IPS DF 4.7 (cell line): ENCODE measurements around the gene EME1.
"Not testable (repeated sequence)": the region's sequence is repeated elsewhere in the genome, so short reads cannot be mapped to it uniquely, and the experiment has no call there.

Experiments used
- DNase-seq: peaks from one replicate; pipeline ENCODE4 v3.0.0-alpha.2; 2013; ENCODE audit warnings: low spot score; ENCODE audit errors: extremely low read depth

Gene EME1

DNA sequence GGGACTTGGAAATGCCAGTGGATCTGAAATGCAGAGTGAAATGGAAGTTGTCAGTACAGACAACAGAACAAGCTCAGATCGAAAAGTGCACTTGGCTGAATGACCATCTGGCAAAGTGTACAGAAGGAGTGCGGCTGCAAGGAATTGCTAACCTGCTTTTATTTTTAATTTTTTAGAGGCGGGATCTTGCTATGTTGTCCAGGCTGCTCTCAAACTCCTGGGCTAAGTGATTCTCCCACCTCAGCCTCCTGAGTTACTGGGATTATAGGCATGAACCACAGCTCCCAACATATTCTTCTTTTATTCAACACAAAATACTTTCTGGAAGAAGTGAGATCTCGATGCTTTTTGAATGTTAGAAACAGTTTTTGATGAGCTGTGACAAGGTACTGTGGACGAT is 20.7 kb downstream of the EME1 start:
- no peak for DNase-seq

DNA sequence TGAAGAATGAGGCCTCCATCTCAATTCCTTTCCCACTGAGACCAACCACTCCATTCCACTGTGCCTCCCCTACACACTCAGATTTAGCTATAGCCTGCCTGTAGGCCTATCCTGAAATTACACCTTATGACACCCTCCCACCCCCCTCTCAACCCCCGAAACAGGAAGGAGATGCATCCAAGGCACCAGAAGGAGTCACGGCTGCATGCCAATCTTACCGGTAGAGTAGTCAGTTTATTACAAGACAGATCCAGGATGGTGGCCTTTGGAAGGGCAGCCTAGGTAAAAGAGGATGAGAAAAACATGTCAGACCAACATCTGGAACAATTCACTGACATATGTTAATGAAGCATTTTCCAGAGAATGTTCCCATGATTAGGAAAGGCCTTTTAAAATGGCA is 21.7 kb downstream of the EME1 start:
- DNase-seq: no peak

DNA sequence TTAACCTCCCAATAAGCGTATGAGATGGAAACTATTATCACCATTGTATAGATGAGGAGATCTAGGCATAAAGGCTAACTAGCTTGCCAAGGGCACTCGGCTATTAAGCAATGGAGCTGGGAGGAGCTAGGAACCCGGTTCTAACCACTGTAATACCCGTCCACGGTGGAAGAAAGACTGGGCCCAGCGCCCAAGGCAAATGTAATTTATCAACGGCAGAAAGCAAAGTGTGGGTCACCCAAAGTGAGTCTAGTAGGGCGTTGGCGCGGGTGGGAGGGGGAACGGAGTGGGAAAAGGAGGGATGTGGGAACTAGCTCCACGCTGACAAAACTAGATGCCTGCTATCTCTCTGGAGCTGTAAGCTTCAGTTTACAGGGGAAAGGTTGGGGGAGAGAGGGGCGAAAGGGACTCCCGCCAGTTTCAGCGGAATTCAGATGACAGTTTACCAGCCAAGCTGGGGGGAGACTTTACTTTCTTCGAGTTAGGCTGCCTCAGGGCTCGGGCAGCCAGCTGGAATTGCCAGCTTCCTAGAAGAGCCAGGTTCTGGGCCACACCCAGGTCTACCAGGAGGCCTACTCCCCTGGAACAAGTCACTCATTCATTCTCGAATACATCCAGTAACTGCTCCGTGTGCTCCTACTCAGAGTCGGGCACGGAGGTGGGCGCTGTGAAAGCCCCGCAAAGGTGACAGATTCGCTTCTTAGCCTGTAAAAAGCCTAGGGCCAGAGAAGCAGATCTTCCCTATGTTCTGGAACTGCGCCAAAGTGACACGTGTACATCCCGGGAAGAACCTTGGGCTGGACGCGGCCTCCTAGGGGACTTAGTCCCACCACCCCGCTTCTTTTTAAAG is 23.5 kb downstream of the EME1 start:
- no peak for DNase-seq

DNA sequence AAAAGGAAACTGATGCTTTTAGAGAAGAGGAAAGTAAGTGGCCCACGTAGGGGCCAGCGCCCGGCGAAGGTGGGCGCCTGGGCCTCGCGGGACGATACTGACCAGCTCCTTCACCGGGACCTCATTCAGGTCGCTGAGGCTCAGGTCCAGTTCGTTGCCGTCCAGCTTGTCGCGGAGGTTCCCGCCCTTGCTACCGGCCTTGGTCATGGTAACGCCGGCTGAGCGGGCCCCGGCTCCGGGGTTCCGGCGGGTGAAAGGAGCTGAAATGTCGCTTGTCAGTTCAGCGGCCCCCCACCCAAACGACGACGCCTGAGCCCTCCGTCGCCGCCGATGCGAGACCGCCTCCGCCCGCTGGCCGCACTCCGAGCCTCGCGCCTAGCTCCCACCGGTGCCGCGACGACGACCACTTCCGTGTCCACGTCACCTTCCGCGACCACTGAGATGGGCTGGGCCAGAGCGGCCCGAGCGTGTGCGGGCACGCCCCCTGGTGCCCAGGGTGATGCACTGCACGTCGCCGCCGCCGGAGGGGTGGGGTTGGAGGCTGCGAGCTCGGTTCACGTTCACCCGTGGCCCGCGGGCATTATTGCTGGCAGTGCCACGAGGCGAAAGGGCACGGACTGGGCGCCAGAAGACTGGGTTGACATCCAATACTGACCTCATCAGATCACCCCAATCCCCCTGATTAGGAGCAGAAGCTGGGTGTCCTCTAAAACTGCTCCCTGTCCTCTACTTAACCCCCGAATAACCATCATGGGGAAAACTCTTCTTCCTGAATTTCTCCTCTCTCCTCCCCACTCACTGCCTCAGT is 24.3 kb downstream of the EME1 start, which contains the start of gene LRRC59:
TSS of gene LRRC59 (minus strand) at position 413 of the 808 bp plus-strand sequence. CDS start at position 207, 206 bp downstream.
- peak; percentile 19 for DNase-seq

DNA sequence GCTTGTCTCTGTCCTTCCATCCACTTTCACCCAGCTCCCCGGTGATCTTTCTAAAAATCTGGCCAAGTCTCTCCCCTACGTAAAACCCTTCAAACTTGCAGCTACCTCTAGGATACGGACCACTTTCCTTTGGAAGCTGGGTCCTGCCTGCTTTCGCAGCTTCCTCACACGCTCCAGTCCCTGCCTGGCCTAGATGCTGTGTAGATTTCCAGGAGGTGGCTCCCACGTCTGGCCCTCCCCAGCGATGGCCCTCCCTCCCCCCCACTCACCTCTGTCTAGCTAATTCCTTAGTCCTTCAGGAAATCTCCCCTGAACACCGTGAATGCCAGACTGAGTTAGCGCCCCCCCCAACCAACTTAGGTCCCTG is 24.9 kb downstream of the EME1 start:
- DNase-seq: no peak

DNA sequence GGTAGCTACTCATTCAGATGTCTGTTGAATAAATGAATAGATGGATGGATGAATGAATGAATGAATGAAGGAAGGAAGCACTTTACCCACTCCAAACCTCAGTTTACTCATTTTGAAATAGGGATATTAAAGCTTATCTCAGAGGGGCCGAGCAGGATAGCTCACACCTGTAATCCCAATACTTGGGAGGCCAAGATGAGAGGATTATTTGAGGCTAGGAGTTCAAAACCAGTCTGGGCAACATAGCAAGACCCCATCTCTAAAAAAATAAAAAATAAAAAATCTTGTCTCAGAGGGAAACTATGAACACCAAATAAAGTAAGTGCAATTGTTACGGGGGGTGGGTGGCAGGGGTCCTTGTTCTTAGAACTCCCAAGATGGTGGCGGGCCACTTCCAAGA is 25.6 kb downstream of the EME1 start:
- not testable (repeated sequence) for DNase-seq

DNA sequence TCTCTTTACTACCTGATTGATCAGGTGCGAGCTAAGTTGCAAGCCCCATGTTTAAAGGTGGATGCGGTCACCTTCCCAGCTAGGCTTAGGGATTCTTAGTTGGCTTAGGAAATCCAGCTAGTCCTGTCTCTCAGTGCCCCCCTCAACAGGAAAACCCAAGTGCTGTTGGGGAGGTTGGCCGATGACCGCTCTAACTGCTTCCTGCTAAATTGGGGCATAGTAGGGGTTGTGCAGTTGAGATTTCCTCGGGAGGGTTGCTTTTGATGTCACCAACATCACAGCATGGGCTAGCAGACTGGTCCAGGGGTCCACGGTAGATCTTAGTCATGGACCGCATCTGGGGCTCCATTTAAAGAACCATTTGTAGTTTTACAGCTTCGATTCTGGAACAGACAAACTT is 26.6 kb downstream of the EME1 start:
- DNase-seq: not testable (repeated sequence)

DNA sequence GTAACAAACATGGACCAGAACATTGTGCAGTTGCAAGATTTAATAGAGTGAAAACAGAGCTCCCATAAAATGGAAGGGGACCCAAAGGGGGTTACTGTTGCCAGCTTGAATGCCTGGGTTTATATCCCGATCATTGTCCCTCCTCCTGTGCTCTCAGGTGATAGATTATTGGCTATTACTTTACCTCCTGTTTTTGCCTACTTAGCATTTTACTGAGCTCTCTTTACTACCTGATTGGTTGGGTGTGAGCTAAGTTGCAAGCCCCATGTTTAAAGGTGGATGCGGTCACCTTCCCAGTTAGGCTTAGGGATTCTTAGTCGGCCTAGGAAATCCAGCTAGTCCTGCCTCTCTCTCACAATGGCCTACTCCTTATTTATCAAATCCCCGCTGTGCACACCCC is 32.3 kb downstream of the EME1 start:
- not testable (repeated sequence) for DNase-seq

DNA sequence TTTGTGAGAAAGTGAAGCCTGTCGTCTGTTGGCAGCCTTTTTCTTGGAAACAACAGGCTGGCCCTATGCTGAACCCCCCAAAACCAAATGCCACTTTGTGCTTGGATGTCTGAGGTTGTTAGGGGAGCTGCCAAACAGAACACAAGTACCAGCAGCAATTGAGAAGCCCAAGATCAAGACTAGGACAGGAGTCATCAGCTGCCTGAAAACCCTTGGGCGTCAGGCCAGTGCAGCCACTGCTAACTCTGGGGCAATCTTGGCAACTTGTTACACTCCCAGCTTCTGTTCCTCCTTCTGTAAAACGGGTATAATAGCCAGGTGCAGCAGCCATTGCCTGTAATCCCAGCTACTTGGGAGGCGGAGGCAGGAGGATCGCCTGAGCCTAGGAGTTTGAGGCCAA is 33.5 kb downstream of the EME1 start:
- no peak for DNase-seq

DNA sequence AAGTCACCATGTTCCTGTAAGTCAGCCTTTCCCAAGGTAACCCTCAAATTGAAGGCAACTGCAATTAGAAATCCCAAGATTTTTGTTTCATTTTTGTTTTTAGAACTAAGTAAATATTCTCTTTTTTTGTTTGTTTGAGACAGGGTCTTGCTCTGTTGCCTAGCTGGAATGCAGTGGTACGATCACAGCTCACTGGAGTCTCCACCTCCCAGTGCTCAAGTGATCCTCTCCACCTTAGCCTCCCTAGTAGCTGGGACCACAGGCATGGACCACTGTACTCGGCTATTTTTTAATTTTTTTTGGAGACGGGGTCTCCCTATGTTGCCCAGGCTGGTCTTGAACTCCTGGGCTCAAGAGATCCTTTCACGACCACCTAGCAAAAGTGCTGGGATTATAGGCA is 34.9 kb downstream of the EME1 start:
- no peak for DNase-seq

DNA sequence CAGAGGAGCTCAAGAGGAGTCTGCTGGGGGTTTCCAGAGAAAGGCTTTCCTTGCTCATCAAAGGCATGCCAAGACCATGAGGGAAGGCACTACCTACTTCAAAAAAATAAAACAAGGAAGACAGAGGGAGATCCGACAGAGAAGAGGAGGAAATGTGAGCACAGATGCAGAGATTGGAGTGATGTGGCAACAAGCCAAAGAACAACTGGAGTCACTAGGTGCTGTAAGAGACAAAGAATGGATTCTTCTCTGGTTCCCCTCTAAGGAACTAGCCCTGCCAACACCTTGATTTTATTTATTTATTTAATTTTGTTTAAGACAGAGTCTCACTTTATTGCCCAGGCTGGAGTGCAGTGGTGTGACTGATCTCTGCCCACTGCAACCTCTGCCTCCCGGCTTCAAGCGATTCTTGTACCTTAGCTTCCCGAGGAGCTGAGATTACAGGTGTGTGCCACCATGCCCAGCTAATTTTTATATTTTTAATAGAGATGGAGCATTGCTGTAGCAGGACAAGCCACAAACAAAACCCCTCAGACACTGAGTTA is 39.2 kb downstream of the EME1 start:
- DNase-seq: no peak

DNA sequence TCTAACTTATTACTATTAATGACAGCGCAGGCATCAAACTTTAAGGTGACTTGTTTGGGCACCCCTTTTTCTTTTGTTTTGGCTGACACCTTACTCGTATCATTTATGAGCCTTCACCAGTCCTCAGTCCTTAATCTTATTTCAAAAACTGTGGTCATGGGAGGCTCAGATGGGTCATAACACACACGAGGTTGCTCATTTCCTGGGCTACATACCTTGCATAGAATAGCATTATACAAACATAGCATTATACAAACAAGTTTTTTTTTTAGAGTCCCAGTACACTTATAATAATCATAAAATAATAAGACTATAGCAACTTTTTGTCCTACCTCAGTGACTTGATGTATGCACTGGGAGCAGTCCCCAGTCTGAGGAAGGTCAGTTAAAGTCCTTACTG is 41.8 kb downstream of the EME1 start:
- DNase-seq: no peak

DNA sequence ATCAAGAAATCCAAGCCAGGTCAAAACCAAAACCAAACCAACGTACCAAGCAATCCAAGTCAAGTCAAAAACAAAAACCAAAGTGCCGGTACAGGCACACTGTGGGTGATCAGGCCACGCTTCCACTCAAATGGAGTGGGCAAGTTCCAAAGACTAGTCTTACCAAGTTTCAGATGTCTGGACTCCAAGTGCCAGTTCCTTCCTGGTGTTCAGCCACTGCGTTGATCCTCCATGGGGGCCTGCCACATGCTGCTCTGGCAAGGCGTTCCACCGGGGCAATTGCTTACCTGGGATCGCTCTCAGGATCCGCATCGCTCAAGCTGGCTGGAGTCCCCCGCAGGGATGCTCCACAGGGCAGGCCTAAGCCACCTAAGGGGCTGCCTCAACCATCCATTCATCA is 46.5 kb downstream of the EME1 start:
- DNase-seq: not testable (repeated sequence)

DNA sequence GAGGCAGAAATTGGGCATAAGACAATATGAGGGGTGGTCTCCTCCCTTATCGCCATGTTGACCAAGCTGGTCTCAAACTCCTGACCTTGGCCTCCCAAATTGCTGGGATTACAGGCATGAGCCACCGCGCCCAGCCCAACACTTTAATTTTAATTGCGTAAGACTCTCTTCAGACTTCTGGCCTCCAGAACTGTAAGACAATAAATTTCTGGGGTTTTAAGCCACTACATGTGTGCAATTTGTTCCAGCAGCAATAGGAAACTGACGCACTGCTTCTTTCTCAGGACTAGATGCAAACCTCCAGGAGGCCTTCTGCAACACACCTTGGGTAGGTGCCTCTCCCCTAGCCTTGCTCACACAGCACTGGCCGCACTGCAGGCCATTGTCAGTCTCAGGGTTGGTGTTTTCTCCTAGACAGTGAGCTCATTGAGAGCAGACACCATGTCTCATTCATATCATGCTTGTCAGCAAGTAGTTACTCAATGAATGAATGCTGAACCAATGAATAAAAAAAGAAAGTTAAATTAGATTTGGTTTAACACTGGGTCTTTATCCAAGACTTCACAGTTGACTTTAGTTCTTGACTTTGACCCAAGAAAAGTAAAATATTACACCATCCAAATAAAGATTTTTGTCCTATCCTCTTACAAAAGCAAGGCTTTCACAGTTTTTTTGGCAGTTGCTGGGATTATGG is 47.5 kb downstream of the EME1 start:
- DNase-seq: no peak

DNA sequence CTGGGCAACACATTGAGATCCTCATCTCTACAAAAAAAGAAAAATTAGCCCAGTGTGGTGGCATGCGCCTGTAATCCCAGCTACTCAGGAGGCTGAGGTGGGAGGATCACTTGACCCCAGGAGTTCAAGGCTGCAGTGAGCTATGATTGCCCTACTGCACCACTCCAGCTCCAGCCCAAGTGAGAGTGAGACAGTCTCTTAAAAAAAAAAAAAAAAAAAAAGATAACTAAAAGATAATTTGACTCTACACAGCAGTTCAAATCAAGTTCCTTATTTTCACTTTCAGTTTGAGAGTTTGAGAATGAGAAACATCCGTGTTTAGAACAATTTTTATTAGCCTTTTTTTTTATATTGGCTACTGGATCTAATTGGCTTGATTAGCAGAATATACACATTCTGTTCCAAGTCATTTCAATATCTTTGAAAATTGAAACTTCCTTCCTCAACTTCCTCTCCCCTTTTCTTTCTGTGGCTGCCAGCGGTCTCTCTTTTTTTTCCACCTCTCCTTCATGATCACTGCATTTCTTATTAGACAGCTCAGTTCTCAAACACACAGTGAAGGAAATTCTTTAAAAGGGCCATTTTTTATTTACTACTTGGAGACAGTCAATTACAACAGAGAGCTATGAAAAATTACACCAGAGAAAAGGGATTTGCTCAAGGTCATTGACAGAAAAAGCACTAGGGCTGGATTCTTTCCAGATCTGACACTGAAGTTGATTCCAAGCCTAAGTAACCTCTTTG is 48.5 kb downstream of the EME1 start:
- DNase-seq: no peak

DNA sequence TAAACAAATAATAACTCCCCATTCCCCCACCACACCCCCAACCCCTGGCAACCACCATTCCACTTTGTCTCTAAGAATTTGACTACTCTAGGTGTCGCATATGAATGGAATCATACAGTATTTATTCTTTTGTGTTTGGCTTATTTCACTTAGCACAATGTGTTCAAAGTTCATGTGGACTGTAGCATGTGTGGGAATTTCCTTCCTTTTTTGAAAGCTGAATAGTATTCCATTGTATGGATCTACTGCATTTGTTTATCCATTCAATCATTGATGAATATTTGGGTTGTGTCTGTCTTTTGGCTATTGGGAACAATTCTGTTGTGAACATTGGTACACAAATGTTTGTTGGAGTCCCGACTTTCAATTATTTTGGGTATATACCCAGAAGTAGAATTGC is 49.7 kb downstream of the EME1 start:
- DNase-seq: no peak

DNA sequence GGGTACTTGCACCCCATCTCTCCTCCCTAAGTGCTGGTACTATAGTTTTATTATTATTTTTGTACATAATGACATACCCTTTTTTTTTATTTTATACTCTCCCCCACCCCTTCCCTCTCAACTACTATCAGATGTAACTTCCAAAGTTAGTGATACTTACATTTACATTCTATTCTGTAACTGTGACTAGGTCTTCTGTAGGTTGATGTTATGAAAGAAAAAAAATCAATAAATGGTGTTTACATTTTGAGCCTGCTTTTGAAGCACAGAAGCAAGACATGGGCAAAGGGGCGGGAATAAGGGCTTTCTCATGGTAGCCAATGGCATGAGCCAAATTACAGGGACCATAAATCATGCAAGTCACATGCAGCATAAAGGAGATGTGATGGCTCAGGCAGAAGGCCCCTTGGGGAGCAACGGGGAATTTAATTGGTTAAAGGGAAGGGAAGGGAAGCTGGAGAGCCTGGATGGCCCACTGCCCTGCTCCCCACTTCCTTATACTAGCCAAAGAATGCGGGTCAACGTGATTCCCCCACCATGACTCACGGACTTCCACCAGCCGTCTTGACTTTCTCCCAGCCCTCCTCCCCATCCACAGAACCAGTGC is 50.6 kb downstream of the EME1 start:
- DNase-seq: no peak

DNA sequence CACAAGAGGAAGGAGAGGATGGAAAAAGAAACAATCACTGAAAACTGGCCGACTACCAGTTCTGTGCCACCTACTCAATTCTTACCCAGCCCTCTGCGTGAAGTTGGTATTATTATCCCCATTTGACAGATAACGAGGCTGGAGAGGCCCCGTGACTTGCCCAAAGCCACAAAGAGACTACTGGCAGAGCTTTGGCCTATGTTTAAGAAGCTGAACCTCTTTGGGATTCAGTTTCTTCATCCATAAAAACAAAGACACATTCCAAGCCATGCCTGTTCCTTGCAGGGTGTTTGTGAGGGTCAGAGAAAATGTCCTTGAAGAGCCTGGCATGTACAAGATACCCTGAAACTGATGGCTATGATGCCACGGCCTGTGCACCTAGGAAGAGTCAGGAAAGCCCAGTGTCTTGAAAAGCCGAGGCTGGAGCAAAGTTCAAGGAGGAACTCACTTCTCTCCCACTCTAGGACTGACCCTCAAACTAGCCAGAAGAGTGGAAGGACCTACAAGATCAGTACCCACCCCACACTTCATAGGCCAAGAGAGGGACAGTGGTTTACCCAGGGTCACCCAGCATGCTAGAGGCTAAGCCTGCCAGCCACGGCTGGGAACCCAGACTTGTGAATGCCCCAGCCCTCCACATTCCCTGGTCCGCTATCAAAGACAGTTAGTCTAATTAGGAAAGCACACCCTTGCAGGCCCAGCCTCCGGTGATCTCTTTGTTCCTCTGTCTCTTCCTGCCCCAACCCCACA is 51.4 kb downstream of the EME1 start:
- DNase-seq: no peak

DNA sequence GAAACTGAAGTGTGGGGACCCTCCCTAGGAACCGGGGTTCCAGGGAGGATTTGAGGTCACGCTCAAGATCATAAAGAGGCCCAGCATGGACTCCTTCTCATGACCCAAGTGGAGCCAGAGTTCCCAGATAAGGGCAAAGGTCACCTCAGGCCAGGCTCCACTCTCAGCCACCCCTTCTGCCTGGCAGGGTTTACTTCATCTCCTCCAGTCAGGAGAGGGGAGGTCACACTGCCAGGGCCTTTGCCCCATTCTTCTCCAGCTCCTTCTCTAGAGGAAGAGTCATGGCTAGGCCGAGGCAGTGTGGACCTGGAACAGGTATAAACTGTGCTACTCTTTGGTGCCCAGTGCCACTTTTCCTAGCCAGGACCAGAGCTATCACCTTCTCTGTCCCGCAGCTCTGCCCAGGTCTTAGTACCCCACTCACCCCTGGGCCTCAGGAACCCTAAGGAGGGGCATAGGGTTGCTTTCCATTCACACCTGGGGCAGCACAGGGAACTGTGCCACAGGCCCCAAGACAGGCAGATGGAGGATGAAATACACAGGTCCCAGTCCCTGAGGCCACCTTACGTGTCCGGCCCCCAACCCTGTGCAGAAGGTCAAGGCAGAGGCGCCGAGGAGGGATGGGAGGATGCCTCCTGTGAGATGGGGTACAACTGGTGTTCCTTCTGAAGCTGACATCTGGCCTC is 52.1 kb downstream of the EME1 start:
- DNase-seq: no peak
